GM18873 (cell line): ENCODE data around the gene DUSP6.
"Not testable (repeated sequence)": the region's sequence is repeated elsewhere in the genome, so short reads cannot be mapped to it uniquely, and the experiment has no call there.

Source experiments
- ATAC-seq: cut with Tn5 transposase; IDR thresholded peaks from one replicate; pipeline ENCODE4 v1.9.1; 2021; ENCODE audit warnings: mild to moderate bottlenecking, moderate library complexity, moderate number of reproducible peaks; ENCODE audit not compliant: unreplicated experiment, low FRiP score

The DUSP6 gene

DNA sequence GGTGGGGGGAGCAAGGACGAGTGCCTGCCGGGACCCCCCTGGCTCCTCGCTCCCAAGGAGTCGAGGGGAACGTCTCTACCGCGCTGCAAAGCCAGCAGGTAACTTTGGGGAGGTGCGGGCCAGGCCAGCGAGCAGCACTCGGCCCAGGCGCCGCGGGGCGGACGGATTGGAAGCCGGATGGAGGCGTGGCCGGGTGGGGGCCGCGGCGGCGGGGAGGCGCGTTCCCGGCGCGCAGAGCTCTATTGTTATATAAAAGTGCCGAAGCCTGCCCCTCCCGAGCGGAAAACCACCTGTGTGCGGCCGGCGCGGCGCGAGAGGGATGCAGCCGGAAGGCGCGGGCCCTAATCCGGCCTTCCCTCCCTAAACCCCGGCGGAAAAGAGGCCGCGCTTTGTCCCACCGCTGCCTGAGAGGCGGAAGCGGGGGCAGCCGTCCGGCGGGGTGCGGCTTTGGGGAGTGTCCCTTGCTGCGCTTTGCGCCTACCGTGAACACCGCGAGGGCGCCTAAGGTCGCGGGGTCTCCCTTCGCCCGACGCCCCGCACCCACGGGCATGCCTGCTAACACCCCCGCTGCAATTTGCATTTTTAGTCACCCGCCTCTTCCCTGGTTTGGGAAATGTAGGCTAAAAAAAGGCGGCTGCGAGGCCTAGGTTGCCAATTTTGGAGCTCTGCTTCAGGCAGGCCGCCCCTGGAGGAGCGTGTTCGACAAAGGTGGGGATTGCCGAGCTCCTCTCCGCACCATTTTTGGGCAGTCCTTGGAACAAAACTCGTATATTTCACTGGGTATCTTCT, 1.7 kb upstream of the DUSP6 start:
- peak; percentile 33 for ATAC-seq

DNA sequence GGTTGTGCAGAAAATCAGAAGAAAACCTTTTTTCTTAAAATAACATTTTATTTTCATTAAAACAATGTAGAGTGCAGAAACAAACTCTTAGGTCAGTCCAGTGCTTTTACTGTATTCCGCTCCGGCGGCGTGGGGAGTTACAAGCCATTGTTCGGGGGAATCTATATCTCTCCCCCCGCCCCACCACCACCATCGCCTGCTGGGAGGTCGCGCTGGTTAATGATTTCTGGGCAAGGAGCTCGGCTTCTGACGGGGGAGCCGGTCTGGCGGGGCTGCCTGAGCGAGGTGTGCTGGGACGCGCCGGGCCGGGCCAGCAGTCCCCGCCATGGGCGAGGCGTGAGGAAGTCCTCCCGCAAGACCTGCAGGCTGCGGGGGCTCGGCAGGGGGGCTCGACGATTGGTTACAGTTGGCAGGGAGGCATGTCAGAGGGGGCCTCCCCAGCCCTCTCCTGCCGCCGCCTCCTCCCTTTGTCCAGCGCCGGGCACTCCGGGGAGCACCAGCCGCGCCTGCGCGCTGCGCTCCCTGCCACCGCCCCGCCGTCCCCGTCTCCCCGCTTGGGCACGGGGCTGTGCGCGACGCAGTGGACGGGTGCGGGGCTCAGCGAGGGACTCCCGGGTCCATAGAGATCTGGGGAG, 1.0 kb upstream of the DUSP6 start:
- peak; percentile 23 for ATAC-seq

DNA sequence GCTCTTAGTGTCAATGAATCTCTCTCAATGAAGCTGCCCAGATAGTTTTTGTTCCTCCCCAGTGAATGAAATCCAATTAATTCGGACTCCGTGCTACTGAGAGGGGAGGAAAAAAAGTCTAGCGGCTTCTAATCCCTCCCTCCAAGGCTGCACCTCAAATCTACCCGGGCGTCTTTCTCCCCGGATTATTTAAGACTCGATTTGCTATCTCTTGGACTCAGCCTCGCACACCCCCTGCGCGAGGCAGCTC, 134 bp downstream of the DUSP6 start:
- no peak for ATAC-seq

DNA sequence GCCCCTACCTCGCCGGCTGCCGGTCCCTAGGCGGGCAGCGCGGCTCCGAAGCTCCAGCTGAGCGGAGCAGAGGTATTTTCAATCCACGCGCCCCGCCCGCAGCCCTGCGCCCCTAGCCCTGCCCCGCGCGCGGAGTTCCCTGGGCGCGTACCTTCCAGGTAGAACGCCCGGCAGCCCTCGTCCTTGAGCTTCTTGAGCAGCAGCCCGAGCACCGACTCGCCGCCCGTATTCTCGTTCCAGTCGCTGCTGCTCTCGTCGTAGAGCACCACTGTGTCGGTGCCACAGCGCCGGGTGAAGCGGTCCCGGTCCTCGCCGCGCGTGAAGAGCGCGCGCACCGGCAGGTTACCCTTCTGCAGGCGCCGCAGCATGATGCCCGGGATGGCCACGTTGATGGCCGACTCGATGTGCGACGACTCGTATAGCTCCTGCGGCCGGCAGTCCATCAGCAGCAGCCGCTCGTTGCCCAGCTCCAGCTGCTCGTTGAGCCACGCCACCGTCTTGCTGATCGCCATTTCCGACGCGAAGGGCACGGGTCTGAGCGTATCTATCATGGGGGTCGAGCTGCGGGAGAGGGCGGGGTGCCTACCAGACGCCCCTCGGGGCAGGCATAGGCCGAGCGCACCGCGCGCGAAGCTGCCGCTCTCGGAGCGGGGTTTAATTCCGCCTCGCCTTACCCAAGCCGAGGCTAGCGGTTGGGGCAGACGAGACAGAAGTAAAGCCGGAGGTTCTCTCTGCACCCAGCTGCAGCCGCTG, 636 bp downstream of the DUSP6 start:
- peak; percentile 24 for ATAC-seq

DNA sequence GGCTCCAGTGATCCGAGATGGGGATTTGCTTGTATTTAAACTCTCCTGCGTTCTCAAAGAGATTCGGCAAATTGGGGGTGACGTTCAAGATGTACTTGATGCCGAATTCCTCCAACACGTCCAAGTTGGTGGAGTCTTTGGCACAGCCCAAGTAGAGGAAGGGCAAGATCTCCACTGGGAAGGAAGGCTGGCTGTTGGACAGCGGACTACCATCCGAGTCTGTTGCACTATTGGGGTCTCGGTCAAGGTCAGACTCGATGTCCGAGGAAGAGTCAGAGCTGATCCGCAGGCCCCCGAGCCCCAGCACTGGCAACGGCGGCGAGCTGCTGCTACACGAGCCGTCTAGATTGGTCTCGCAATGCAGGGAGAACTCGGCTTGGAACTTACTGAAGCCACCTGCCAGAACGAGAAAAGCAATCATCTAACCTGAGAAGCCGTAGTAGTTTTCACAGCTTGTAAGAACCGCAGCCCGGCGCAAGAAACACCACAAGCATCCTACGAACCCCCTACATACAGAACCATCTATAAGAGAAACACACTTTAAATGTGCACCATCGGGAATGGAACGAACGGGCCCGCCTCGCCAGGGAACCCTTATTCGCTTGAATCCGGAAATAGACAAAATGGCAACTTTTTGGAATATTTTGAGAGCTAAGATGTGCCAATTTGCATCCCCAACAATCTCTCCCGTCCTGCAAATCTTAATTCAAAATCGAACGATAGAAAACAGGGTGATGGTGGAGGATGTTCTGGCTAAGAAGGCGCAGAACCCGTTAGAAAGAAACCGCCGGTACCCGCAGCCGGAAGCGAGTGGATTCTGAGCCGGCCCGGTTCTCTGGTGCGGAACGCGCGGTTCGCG, 1.4 kb downstream of the DUSP6 start:
- ATAC-seq = no peak

DNA sequence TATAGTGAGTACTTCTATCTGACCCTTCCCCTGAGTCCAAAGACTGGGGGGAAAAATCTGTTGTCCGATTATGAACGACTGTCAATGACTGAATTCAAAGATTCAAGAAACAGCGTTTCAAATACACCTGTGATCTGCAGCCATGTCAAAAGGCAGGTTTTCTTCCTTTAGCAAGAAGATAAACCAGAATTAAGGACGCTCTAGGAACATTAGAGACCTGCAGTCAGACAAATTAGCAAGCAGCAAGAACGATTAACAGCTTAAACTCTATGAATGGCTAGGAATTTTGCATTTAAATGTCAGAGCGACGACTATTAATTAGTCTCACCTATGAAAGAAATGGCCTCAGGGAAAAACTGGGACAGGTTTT, 2.1 kb downstream of the DUSP6 start:
- no peak for ATAC-seq

DNA sequence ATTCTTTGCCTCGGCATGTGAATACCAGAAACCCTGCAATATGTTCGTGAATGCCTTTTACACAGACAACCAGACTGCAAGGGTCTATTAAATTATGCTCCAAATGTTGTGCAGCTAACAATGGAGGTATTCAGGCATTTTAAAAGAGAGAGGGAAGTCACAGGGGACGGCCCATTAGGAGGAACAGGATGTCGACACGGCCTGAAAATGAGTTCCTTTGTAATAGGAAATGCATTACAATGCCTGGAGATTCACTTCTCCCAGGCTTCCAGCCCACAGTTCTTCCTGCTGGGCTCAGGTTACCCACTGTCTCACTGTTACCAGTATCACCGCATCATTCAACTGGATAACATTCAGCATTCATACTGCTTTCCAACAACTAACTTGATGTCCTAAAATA, 2.5 kb downstream of the DUSP6 start:
- ATAC-seq = no peak

DNA sequence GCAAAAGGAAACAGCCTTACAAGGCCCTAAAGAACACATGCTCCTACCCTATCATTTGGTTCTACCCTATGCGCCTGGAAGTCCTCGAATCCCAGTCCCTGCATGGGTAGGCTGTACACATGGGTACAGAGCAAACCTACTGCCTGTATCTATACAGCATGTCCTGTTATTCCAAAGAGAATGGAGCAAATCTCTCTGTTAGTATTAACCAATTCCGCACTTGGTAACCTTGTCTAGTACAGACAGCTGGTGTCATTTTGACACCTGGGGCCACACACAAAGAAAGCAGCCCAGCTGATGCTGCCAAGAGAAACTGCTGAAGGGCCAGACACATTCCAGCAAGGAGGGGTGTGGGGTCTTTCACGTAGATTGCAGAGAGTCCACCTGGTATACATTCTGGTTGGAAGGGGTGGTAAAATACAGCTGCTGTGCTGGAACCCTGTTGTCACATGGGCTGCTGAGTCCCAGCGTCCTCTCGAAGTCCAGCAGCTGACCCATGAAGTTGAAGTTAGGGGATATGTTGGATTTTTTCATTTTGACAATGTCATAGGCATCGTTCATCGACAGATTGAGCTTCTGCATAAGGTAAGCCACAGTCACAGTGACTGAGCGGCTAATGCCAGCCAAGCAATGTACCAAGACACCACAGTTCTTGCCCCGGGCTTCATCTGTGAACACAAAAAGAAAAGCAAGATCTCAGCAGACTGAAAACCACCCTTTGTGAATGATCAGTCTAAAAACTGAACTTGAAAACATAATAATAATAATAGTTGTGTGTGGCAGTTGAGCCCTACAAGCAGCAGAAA, 3.2 kb downstream of the DUSP6 start:
- no peak for ATAC-seq

DNA sequence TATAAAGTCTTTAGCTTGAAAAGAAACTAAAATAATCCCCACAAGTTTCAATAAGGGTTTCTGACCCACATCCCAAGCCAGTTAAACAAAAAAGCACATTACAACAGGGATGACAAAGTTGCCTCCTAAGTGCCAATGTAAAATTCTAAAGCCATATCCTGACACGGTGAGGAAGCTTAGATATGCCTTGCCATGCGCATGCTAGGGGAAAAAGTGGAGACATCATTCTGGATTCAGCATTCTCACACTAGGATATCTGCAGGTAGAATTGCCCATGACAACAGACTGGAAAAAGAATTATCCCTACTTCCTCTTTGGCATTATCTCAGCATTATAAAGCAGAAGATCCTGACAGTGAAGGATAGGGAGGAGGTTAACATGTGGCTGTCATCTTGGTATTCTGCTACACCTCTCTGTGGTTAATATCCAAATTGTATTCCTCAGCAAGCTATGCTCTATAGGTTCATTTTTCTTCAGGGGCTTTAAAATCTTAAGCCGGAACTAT, 4.9 kb downstream of the DUSP6 start:
- no peak for ATAC-seq

DNA sequence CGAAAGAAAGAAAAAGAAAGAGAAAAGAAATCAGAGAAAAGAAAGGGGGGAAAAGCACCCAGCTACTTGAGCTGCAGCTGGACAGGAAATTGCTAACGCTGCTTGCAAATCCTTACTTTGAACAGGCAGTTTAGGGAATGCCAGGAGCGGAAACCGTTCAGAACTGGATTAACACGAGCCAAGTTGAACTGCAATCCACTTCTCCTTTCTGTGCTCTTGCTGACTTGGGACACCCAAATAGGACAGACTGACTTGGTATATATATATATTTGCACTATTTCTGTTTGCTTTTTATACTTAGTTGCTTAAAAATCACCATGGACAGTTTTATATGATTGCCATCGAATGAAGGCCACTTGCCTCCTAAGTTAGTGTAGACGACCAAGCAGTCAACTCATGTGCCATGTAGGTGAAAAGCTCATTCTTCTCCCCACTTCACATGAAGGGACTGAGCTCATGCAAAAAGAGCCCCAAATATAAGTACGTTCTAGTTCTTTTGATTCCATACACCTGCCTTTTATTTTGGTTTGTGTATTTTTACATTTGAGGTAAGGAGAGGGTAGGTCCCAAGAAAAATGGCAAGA, 5.5 kb downstream of the DUSP6 start:
- ATAC-seq = no peak

DNA sequence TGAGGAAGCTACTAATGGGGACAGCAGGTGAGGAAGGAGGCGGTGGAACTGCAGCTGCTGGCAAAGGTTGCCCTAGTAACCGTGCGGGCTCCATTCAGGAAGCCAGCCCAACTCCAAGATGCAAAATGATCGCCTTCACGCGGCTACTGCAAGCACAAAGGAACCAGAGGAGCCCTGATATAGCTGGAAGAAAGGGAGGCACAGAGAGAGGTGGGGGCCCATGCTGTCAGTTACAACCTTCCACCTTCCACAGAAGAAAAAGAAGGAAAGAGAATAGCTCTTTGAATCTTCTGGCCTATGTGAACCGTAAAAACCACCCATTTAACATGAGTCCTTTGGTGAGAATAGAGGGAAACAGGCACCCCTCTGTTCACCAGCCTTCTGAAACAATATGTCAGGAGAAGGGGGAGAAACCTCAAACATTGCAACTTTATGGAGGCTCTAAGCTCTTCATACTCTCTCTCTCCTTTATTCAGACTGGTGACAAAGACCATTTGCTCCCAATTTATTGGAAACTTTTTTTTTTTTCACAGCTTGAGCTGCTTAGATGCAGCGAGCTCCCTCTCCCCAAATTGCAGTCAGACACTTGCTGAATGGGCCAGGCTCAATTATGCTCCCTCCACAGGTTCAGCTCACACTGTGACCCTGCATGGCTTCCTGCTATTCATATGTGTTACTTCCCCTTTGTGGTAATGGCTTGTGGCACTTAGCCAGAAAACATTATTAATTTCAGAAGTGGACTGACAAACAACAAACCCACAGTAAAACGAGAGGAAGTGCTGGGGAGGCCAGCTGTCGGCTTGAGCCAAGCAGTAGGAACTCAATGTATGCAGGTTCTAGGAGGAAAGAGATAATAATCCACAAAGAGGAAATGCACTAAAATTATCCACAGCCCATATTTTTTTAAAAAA, 6.2 kb downstream of the DUSP6 start:
- peak; percentile 99 for ATAC-seq

DNA sequence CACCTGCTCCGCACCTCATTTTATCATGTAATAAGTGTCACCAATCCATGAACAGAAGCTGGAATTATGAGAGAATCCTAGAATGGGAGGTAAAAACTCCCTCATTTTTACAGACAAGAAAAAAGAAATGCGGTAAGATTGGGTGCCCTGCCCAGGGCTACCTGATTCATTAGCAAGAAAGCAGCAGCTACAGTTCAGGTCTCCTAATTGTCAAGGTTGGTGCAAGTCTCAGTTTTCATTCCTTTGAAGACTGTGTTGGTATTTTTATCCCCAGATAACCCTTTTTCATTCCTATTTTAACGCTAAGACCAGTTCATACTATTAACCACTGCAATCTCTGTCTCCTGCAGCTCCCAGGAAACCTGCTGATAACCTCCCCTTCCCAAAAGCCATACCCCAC, 6.9 kb downstream of the DUSP6 start:
- ATAC-seq = no peak

DNA sequence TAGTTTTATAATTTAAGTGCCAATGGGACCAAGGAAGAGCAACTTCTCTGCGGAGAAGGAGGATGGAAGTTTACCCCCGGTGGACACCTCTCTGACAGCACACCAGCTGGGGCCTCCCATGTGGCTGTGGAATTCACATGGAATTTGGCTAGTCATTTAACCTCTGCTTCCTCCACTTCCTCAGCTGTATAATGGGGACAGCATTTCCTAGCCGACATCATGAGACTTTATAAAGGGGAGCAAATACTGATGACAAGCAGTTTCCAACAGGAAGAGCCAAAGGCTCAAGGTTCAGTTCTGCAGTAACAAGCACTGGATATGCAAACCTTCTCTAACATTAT, 7.5 kb downstream of the DUSP6 start:
- no peak for ATAC-seq

DNA sequence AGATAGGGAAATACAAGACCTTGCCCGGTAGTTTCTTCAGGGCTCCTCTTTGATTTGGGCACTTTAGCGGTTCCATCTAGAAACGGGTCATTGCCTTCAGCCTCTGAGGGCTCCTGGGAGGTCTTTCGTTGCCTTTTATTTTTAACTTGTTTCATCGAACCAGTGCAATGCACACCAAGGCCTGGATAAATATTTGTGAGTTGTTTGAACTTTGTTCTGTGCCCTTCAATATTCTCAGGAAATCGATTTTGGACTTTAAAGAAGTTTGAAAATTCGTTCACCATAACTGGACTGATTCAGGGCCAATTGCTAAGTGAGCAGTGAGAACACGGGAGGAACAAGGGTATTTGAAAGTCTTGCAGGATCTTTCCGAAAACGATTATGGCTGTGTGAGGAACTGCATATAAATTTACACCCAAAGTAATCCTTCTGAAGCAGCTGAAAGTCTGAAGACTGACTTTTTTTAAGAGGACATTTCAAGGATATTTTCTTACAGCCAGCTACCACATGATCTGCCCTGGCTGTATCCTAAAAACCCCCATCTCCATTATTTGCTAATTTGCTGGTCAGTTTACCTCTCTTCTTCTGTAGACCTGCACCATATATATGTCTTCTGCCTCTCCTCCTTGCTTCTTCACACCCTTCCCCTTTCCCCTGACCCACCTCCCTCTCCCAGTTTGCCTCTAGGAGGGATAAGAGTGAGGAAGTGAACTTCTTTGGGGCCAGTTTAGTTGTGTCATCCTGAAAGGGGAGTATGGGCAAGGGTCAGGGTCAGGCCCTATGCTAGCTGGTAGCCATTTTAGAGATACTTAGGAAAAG, 8.0 kb downstream of the DUSP6 start:
- no peak for ATAC-seq

DNA sequence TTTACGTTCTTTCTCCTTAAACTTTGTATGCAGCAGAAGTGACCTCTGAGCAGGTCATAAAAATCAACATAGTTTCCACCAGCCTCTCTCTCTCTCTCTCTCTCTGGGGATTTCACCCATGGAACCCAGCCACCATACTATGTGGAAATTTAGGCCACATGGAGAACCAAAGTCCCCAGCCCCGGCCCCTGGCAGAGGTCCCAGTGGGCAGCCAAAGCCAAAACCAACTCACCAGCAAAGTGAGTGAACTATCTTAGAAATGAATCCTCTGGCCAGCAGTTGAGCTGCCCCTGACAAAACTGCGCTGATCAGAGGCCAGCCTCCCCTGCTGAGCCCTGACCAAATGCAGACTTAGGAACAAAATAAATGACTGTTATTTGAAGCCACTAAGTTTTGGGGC, 9.2 kb downstream of the DUSP6 start:
- no peak for ATAC-seq

DNA sequence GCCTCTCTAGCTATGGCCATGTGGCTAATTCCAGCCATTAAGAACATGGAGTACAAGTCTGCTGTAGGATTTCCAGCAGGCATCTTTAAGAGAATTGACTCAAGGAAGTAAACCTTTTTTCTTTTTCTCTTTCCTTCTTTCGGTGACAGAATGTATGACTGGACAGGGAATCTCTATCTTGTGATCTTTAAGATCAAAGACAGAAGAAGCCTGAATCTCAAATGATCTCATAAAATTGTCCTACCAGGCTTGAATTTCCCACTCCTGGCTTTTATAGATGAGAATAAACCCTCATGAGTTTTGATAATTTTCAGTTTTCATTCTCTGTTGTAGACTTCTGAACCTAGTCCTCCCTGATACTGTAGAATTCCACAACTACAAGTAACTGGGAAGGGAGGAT, 11.4 kb downstream of the DUSP6 start:
- ATAC-seq = no peak

DNA sequence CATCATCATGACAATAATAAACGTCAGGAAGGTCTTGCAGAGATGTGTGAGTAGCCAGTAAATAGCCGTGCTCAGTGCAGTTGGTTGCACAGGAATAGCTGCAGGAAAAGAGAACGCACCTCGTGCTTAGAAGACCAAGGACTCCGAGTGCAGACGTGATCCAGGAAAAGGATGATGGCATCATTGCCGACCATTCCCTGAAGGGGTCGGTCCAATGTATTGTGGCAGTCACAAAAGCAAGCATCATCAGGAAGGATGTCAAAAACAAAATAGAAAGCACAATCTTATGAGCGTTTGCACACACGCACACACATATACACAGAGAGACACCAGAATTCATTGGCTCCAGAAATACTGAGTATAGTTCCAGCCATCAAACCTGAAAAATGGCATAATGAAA, 12.8 kb downstream of the DUSP6 start:
- ATAC-seq = no peak

DNA sequence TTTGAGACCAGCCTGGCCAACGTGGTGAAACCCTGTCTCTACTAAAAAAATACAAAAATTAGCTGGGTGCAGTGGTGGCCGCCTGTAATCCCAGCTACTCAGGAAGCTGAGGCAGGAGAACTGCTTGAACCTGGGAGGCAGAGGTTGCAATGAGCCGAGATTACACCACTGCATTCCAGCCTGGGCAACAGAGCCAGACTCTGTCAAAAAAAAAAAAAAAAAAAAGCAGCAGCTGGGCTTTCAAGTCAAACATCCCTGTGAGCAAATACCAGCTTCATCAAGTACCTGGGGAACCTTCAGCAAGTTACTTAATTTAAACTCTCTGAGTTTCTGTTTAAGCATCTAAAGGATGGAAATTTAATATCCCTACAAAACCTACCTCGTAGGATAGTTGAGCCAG, 15.2 kb downstream of the DUSP6 start:
- not testable (repeated sequence) for ATAC-seq
